Stimulated activated CD4-positive, alpha-beta T cell treated with anti-CD3 and anti-CD28 coated beads, Interleukin-1b, Interleukin-23, amount 100 ng/mL, for 4 hours (primary cell): ENCODE data around the gene MED13.
"Not testable (repeated sequence)": the region's sequence is repeated elsewhere in the genome, so short reads cannot be mapped to it uniquely, and the experiment has no call there.

Source experiments
- DNase-seq, 2 donors: peaks; one replicate each; pipeline ENCODE4 v3.0.0-alpha.2; 2020; ENCODE audit warnings: low read depth in 2 of 2

MED13 gene

DNA sequence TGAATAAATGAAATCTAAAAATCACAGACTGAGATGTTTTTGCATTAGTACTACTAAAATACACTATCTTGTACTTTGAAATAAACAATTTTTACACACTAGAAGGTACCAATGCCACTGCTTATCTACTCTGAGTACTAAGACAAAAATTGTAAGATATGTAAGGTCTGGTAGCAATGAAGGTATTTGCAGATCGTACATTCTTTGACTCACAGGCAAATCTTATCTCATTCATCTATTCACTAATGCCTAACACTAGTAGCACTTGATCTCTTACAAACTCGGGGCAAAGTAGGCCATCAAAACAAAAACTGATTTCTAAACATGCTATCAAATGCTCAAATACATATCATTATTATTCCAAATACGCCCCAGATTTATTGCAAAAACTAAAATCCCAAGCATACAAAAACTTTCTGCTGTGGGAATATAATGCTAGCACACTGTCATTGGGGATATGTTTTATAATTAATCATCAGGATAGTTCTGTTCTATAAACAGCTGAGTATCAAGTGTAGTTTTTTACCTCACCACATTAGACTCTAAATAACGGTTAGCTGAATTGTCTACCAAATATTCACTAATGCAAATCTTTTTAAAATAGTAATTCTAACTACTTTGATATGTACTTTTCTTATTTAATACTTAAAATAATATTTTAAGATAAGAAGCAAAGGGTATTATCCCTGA lies 68.0 kb downstream of the MED13 start:
- no peak for DNase-seq

DNA sequence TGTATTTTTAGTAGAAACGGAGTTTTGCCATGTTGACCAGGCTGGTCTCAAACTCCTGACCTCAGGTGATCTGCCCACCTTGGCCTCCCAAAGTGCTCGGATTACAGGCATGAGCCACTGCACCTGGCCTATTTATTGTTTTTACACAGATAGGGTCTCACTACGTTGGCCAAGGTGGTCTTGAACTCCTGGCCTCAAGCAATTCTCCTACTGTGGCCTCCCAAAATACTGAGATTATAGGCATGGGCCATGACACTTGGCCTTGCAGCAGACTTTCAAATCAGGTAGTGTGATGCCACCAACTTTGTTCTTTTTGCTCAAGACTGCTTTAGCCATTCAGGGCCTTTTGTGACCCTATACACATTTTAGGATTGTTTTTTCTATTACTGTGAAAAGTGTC lies 75.6 kb downstream of the MED13 start:
- DNase-seq, result no peak

- DNase-seq, result no peak
These were observed 78.2 kb downstream of the MED13 start for GRCh38 chr17:61986898-61987297.

DNA sequence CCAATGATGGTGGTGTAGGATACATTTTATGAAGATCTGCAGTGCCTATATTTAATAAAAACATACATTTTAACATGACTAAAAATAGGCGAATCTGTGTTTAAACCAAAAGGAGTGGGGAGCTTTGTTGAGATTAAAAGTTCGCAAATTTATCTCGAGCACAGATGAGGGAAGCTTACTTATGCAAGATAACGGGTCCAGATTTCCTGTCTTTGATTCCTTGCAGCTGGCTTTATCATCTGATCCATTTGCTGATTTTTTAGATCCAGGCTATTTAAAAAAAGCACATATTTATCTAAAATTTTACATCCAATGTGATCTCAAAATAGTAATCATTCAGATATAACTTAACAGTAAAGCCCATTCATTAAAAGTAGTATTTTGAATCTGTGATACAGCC lies 80.3 kb downstream of the MED13 start:
- DNase-seq, result no peak

GRCh38 chr17:61981323-61981722 lies 83.8 kb downstream of the MED13 start:
- no peak for DNase-seq

DNA sequence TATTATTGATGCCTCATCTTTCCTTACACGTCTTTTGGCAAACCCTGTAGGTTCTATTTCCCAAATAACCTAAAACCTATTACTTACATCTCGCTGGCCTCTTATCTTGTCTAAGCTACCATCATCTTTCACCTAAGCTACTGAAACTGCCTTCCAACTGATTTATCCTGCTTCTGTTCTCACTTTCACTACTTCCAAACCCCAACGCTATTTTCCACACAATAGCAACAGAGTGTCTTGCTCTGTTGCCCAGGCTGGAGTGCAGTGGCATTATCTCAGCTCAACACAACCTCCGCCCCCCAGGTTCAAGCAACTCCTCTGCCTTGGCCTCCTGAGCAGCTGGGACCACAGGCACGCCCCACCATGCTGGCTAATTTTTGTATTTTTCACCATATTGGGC lies 84.5 kb downstream of the MED13 start:
- DNase-seq, result no peak

GRCh38 chr17:61974115-61974514 lies 91.0 kb downstream of the MED13 start:
- no peak for DNase-seq

DNA sequence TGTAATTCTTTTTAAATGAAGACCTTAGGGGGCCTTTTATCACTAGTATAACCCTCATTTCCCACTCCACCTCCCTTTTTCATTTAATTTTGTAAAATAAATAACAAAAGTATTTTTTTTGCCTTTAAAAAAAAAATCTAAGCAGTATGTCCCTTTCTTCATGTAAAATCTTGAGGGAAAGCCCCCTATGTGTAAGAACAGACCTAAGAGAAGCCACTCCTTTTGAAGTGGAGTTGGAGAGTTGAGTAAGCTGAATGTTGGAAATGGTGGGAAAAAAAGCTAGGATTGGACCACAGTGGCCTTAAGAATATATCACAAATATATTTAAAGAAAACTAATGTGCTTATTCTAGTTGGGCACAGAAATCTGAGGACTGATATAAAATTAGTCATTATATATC lies 92.8 kb downstream of the MED13 start:
- no peak for DNase-seq

DNA sequence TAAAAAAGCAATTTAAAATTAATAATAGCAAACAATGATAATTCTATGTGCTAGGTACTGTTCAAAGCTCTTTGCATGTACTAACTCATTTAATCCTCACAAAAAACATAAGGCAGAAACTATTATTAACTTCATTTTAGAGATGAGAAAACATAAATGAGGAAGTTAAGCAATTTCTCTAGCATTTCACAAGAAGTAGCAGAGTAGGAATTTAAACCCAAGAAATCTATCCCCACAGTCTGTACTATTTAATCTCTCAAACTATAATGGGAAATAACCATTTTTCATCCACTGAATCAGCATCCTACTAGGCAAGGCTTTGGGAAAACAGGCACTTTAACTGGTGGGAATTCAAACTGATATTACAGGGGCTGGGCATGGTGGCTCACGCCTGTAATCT lies 95.0 kb downstream of the MED13 start:
- DNase-seq, result no peak

DNA sequence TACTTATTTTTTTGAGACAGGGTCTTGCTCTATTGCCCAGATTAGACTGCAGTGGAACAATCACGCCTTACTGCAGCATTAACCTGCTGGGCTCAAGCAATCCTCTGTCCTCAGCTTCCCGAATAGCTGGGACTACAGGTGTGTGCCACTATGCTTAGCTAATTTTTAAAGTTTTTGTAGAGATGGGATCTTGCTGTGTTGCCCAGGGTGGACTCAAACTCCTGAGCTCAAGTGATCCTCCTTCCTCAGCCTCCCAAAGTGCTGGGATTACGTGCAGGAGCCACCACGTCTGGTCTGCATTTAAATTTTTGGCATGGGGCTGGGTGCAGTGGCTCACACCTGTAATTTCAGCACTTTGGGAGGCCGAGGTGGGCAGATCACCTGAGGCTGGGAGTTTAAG lies 96.3 kb downstream of the MED13 start:
- no peak for DNase-seq

DNA sequence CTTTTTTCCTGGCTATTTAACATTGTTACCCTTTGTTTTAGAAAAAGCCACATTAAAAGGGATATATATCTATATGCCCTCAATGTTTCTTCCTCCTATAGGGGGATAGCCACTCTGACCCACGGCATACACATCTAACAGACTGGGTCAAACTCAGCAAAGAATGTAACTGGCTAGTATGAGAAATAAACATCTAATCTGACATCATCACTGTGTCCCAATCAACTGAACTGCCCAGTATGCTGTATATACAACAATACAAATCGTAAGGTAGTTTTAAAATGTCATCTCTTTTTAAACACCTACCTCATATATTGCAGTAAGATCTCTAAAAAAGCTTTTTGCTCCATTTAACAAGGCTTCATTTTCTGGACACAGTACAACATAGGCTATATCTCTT lies 97.3 kb downstream of the MED13 start:
- no peak for DNase-seq

GRCh38 chr17:61966191-61966590 lies 98.9 kb downstream of the MED13 start:
- DNase-seq, result no peak

DNA sequence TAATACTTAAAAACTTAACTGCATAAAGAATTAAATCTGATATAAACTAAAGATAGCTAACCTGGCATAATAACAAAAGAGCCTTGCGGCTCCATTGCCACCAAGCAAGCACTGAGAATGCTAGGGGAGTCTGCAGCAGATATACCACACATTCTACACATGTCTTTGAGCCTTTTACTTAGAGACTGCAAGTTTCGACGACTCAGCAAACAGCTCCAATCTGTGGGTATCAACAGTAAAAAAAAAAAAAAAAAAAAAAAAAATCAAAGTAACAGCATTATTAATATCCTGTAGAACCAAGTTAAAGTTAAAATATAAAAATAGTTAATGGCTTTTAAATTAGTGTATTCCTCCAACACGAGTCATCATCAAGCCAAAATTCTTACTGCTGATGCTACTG lies 109.5 kb downstream of the MED13 start:
- DNase-seq, result no peak

- no peak for DNase-seq
These were observed 117.6 kb downstream of the MED13 start for GRCh38 chr17:61947367-61948078.

DNA sequence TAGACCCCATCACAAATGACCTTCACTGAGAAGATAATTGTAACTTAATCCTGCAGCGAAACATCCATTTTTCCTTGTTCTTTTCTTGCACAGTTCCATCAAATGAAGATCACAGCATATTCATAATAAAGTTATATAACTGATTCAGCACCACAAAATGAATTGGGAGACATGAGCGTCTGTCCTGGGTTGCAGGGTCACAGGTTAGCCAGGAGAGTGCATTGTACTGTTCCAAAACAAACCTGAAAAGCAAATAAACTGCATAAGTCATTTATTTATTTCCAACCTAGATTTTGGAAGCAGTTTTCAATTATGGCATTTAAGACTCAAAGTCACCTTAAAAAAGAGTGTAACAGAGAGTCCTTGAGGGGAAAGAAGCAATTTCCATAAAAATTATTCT lies 118.7 kb downstream of the MED13 start:
- no peak for DNase-seq

GRCh38 chr17:61943117-61943516 lies 122.0 kb downstream of the MED13 start:
- DNase-seq, result no peak

DNA sequence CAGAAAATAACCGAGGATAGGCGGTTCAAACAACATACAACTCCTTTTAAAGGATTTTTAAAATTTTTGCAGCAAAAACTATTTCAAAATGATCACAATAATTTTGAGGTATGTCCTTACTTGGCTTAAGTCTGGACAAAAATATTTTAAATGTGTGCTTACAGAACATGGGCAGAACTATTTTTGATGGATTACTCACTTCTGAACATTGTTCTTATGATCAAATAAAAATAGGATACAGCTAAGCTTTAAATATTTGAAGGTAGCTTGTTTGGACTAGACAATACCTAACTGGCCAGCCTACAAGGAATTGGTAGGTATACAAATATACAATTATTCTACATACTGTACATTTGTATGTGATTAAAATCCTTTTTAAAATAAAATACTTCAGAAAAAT lies 123.0 kb downstream of the MED13 start:
- DNase-seq, result no peak

- DNase-seq, result no peak
These were observed 137.0 kb downstream of the MED13 start for GRCh38 chr17:61928101-61928436.

DNA sequence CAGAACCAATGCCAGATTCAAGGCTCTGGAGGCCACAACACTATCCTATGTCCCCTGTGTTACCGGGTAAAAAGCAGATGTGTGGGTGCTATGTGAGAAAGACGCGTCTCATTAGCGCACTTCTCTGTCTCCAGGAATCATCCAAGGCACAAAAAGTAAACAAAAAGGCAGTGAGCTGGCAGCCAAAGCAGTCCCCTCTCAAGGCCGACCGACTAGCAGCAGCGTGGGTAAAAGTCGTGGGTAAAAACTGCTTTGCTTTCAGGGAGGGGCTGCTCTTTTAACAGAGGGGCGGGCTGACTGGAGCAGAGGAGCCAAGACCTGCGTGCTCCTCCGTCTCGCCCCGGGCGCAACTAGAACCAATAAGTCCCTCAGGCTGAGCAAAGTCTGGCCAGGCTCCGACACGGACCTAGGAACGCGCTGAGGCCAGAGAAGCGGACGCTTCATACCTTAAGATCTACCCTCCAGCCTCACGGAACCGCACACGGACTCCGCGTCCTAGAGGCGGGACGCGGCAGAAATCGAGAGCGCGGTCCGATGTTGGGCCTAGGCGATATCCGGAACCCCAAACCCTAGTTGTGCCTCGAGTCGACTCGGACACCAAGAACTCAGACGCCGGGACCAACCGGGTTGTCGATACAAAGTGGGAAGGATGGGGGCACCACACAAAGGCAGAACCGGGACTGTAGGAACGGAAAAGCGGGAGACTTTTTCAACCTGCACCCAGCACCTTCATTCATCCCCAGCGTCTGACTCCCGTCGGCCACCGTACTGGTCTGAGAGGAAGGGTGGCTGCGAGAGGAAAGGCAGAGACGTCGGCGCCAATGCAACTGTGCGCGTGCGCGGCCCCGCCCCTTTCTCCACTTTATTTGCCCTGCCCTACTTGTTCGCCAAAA lies 137.6 kb downstream of the MED13 start, which contains the start of gene INTS2:
Gene INTS2 (minus strand): TSS at position 775 of the 893 bp plus-strand sequence. CDS start 1,338 bp downstream, outside the sequence.
- DNase-seq, result peak; percentile 93 to 95

DNA sequence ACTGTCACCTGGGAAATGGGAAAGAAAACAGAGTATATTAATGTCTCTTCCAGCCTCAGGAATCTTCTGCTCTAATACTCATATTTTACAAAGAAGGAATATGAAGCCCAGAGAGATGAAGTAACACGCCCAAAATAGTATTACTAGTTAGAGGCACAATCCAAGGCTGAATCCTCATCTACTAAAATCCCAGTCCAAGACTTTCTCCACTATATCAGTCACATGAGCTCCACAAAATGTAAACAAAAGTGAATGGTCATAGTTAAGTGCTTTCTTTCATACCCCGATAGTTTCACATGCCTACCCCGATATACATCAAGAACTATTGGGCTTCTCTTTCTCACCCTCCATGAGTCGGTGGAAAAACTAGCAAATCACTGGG lies 138.3 kb downstream of the MED13 start:
- no peak for DNase-seq

- DNase-seq, result not testable (repeated sequence)
These were observed 149.9 kb downstream of the MED13 start for GRCh38 chr17:61915162-61915561.

DNA sequence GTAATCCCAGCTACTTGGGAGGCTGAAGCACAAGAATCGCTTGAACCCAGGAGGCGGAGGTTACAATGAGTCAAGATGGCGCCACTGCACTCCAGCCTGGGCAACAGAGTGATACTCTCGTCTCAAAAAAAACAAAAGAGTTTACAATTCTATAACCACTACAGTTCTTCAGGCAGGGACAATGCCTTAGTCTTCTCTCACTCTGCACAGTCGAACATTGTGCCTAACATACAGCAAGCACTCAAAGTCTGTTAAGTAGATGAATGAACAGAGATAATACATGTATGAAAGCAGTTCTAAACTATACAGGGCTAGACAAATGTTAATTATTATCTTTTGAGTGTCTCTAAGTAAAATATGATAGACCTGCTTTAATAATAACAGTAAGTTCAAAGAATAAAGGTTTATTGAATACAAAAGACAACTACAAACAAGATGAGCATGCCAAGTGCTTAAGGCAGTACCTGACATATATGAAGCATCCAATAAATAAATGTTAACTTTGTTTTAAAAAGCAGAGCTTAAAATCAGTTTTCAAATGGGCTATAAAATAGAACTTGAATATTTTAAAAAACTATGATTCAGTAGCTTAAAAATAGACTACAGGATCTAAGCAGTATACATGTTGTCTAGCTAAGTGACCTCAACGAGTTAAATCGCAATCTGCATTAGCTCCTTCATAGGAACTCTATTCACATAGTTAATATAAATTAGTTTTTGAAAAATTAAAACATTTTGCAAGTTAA lies 156.6 kb downstream of the MED13 start:
- no peak for DNase-seq
